Tibial artery (tissue), 4 donors: ENCODE measurements around the gene GPS2.

Experiments used
- DNase-seq, 2 donors: peaks; one replicate each; pipeline ENCODE4 v3.0.0-alpha.2; 2019
- H3K27ac ChIP-seq, 2 donors: fragments of 200-600 bp; sonication (generic) in 1 of 2; 1 replicate in 1 of 2; 2 replicates in 1 of 2; pipeline ENCODE4 v1.5.1; 2018 to 2019; ENCODE audit warnings: mild to moderate bottlenecking in 1 of 2
- H3K27me3 ChIP-seq, 2 donors: fragments of 200-600 bp; sonication (generic) in 1 of 2; one replicate each; pipeline versions ENCODE4 v1.5.1 to v1.6.0; 2016 to 2019
- H3K36me3 ChIP-seq, 3 donors: fragments of 200-600 bp; sonication (generic) in 2 of 3; one replicate each; pipeline ENCODE4 v1.5.1; 2016 to 2019; ENCODE audit warnings: mild to moderate bottlenecking in 2 of 3
- H3K4me1 ChIP-seq, 4 donors: fragments of 200-600 bp; sonication (generic) in 2 of 4; 1 replicate in 3 of 4; 2 replicates in 1 of 4; pipeline ENCODE4 v1.5.1; 2016 to 2019
- H3K4me3 ChIP-seq, 2 donors: fragments of 200-600 bp; sonication (generic) in 1 of 2; 1 replicate in 1 of 2; 2 replicates in 1 of 2; pipeline ENCODE4 v1.5.1; 2018 to 2019; ENCODE audit warnings: mild to moderate bottlenecking in 2 of 2
- H3K9me3 ChIP-seq, 3 donors: fragments of 200-600 bp; sonication (generic) in 1 of 3; one replicate each; pipeline ENCODE4 v1.5.1; 2016 to 2019
- CTCF ChIP-seq, 2 experiments: fragments of 200-600 bp in 1 of 2; fragments of 450-650 bp in 1 of 2; IDR thresholded peaks; one replicate each; pipeline ENCODE4 v1.5.1; 2017 to 2019; ENCODE audit warnings: antibody characterized with exemption in 2 of 2, mild to moderate bottlenecking in 1 of 2, moderate library complexity in 1 of 2
- intact Hi-C: fragments of 100-400 bp; cut with DNase I; formaldehyde crosslinking; loops from one replicate; pipeline ENCODE4 v1.15.0; 2023; ENCODE audit warnings: low total_unique reads

Gene GPS2

GRCh38 chr17:7352503-7352889 lies 37.3 kb upstream of the GPS2 start:
- peak overlapping the region; percentile 99 for H3K27ac ChIP-seq

GRCh38 chr17:7351665-7352502 lies 36.7 kb upstream of the GPS2 start, which contains the start of gene KCTD11:
Gene KCTD11, plus strand, starts transcription at chr17:7352162.
- intact Hi-C loops, result loop anchor here (1.0 to 5.0 kb wide), 3 partner anchors 85 to 210 kb away; partner anchors contain the start of genes FGF11, SENP3 and TMEM102
- Histone ChIP-seq H3K4me1 (peaks cover 0 to 73% (median 41%) of the 10 kb centered on the region in 4 donors), H3K36me3 (no peaks in the 10 kb centered on the region), H3K4me3 (peak within 1 kb of the TSS; percentile 86 to 91), H3K9me3 (no peaks in the 10 kb centered on the region), H3K27ac (peak within 1 kb of the TSS; percentile 99), H3K27me3 (no peaks in the 10 kb centered on the region)
- DNase-seq, result peak; percentile 92 to 97
- peak in 1 of 2 experiments; percentile 62 for TF ChIP-seq CTCF (IDR thresholded peaks at IDR 0.05)

More at GRCh38 chr17:7352503-7352889, 37.3 kb upstream of the GPS2 start:
- H3K9me3 ChIP-seq, result no peaks in the 10 kb centered on the region
- H3K4me1 ChIP-seq, result peaks cover 0 to 73% (median 41%) of the 10 kb centered on the region in 4 donors
- H3K27me3 ChIP-seq, result no peaks in the 10 kb centered on the region
- H3K36me3 ChIP-seq, result no peaks in the 10 kb centered on the region
- H3K4me3 ChIP-seq, result peak overlapping the region; percentile 86 to 91
- intact Hi-C loops, result loop anchor here (1.0 to 5.0 kb wide), 3 partner anchors 85 to 210 kb away; partner anchors contain the start of genes FGF11, SENP3 and TMEM102
- DNase-seq, result no peak
- peak in 1 of 2 experiments; percentile 53 for TF ChIP-seq CTCF (IDR thresholded peaks at IDR 0.05)

- Histone ChIP-seq H3K36me3 (no peaks in the 10 kb centered on the region), H3K27ac (peak overlapping the region in 1 of 2 donors; percentile 99), H3K4me1 (peaks cover 0 to 44% (median 24%) of the 10 kb centered on the region in 4 donors), H3K9me3 (no peaks in the 10 kb centered on the region), H3K27me3 (no peaks in the 10 kb centered on the region), H3K4me3 (no peak overlapping the region)
- DNase-seq, result no peak
- intact Hi-C loops, result loop anchor here (10.0 kb wide), 1 partner anchor 94 kb away; the partner anchor contains the start of genes CTDNEP1 and ELP5
- TF ChIP-seq CTCF (IDR thresholded peaks at IDR 0.05), result no peak
These were observed 33.5 kb upstream of the GPS2 start for GRCh38 chr17:7348478-7349242.

GRCh38 chr17:7347630-7348477 lies 32.7 kb upstream of the GPS2 start:
- no peak for DNase-seq
- Histone ChIP-seq H3K4me3 (no peak overlapping the region), H3K9me3 (no peaks in the 10 kb centered on the region), H3K4me1 (peaks cover 0 to 36% (median 16%) of the 10 kb centered on the region in 4 donors), H3K27me3 (peaks cover 0 to 7% of the 10 kb centered on the region in 2 donors), H3K27ac (no peak overlapping the region), H3K36me3 (no peaks in the 10 kb centered on the region)
- intact Hi-C loops, result loop anchor here (10.0 kb wide), 1 partner anchor 93 kb away; the partner anchor contains the start of genes CTDNEP1 and ELP5
- TF ChIP-seq CTCF (IDR thresholded peaks at IDR 0.05), result no peak
